Activated naive CD8-positive, alpha-beta T cell treated with anti-CD3 and anti-CD28 coated beads, Interleukin-2, amount 50 U/mL, for 16 hours (primary cell): Measurements from ENCODE around the gene TMEM120B.
"Not testable (repeated sequence)": the region's sequence is repeated elsewhere in the genome, so short reads cannot be mapped to it uniquely, and the experiment has no call there.

Source experiments
- DNase-seq: peaks from one replicate; pipeline ENCODE4 v3.0.0-alpha.2; 2020; ENCODE audit warnings: low read depth, low spot score

Gene TMEM120B

GRCh38 chr12:121774968-121775474, 62.5 kb downstream of the TMEM120B start:
- no peak for DNase-seq

GRCh38 chr12:121775501-121775900, 62.9 kb downstream of the TMEM120B start:
- no peak for DNase-seq

GRCh38 chr12:121776190-121777098, 63.9 kb downstream of the TMEM120B start:
- peak; percentile 81 for DNase-seq

GRCh38 chr12:121778567-121779421, 66.2 kb downstream of the TMEM120B start:
- DNase-seq: no peak

- DNase-seq: no peak
Observed at GRCh38 chr12:121779422-121779895, 66.9 kb downstream of the TMEM120B start.

- no peak for DNase-seq
Observed at GRCh38 chr12:121780429-121780828, 67.9 kb downstream of the TMEM120B start.

- DNase-seq: no peak
Observed at GRCh38 chr12:121781484-121781997, 69.0 kb downstream of the TMEM120B start.

GRCh38 chr12:121781998-121782979, 69.7 kb downstream of the TMEM120B start:
- no peak for DNase-seq

GRCh38 chr12:121783766-121784165, 71.2 kb downstream of the TMEM120B start:
- no peak for DNase-seq

- no peak for DNase-seq
Observed at GRCh38 chr12:121784460-121784859, 71.9 kb downstream of the TMEM120B start.

- DNase-seq: no peak
Observed at GRCh38 chr12:121786440-121786825, 73.9 kb downstream of the TMEM120B start.

GRCh38 chr12:121787063-121788025, 74.8 kb downstream of the TMEM120B start:
- DNase-seq: no peak

GRCh38 chr12:121788176-121788818, 75.7 kb downstream of the TMEM120B start:
- DNase-seq: no peak

- DNase-seq: no peak
Observed at GRCh38 chr12:121789233-121789781, 76.8 kb downstream of the TMEM120B start.

GRCh38 chr12:121789800-121790728, 77.5 kb downstream of the TMEM120B start:
- peak; percentile 79 for DNase-seq

GRCh38 chr12:121790785-121791184, 78.2 kb downstream of the TMEM120B start:
- not testable (repeated sequence) for DNase-seq
